ENCODE data around the gene TNIP3.

TNIP3 gene

DNA sequence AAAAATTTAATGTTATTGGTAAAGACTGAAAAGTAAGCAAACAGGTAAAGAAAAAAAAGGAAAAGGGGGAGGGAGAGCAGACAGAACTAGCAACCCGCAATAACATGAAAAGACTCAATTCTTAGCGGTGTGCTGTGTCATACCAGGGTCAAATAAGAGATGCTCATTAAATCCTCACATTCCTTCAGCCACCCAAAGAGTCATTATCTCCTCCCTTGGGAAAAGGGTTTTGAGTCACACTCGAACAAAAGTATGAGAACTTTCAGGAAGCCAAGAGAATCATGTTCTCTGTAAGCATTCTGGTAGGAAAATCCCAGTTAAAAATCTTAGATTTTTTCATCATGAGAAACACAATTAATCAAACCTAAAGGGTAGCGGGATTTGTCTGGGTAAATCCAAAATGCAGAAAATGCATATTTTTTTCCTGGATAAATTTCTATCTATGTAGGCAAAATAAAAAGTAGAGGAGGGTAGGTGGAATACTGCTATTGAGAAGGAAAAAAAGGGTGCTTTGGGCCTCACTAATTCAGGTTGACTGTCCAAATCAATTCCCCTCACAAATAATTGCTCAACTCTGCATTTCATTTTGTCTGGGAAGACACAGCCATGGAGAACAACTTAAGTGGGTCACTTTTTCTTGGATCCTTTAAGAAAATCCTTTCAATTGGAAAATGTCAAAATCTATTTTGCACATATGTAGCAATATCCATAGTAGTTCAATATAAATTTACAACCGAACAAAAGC, 23.2 kb downstream of the TNIP3 start:
- in situ Hi-C loops (cut with HindIII; ENCODE audit: low sequenced_read_pairs), result no loop called here

- in situ Hi-C loops (cut with HindIII; ENCODE audit: low sequenced_read_pairs), result no loop called here
Observed at GRCh38 chr4:121139533-121140222, 24.4 kb downstream of the TNIP3 start.

DNA sequence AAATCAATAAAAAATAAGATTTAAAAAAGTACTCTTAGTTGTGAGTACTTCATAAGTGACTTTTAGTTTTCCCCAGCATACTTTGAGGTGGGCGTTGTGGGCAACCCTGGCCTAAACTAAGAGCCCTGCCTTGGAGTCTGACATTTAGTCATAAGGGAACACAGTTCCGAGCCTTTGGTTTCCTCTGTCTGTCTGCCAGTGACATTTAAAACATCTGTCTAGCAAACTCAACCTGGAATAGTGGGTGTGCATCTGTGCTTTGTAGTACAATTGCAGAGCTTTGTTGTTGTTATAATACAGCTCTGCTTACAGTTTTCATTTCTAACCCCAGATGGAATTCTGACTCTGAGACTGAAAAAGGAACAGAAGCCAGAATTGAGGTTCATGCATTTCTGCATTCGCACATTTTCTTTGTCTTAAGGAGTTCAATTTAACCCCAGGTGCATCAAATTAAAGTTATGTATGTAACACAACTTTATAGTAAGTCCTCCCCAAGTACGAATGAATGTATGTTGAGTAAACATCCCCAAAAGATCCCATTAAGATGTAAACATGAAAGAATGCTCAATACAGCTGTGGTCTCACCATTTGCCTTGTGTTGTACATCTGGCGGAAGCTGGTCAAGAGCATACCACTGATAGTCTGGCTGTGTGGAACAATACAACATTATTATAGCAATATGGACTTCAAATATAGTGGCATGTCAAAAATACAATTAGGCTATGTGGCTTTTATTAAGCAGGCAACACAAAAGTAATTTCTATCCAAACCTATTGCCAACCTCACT, 25.9 kb downstream of the TNIP3 start:
- in situ Hi-C loops (cut with HindIII; ENCODE audit: low sequenced_read_pairs), result no loop called here

DNA sequence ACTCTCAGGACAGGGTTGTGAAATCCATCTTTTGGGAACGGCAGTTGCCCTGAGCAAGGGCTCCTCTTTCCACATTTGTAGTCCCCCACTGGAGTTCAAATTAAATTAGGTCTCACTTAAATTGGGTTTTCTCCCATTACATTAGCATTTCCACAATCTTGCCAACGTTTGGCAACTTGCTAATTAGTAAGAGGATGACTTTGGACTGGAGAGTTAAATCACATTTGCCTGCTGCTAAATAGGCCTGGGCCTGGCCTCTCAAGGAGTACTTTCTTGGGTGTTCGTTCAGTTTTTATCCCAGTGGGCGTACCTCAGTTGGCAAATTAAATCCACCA, 33.8 kb downstream of the TNIP3 start:
- in situ Hi-C loops (cut with HindIII; ENCODE audit: low sequenced_read_pairs), result no loop called here

DNA sequence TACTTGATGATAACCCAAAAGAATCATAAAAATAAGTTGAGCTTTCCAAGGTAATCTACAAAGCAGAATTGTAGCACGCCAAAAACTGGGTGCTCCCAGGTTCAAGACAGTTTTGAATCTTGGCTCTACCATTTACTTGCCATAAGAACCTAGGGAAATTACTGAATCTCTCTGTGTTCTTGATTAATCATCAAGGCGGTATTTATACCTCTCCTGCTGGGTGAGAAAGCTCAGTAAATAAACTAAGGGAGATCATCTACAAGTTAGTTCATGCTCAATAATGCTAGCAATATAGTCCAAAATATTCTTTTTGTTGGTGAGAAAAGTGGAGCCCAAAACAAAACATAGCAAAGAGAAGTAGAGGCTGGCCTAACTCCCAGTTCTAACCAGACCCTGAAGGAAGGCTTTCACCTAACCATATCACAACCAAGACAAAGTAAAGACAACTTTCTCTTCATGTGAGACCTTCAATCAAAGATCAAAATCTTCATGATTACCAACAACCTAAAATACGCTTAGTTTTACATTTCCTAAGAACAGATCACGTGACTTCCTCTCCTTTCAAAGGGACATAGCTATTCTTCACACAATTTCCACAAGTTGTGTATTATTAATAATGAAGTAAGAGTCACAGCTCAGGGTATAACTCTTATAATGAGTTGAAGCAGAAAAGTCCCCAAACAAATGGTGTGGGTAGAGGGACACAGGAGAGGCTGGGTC, 34.4 kb downstream of the TNIP3 start:
- in situ Hi-C loops (cut with HindIII; ENCODE audit: low sequenced_read_pairs), result no loop called here

DNA sequence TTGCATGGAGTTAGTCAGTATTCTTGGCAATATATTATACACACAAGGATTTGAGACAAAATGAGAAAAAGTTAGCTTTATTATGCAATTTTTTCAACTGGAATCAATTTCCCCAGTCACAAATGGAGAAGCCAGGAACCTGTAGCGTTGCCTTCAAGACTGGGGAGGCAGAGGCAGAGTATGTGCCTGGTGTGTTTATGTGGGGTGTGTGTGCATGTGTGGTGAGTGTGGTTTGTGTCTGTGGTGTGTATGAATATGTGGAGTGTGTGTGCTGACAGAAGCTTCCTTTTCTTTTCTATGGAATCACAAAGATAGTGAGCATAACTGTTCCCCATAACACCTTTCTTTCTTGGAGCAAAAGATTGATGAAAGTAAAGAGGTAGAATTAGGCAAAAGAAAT, 37.0 kb downstream of the TNIP3 start:
- in situ Hi-C loops (cut with HindIII; ENCODE audit: low sequenced_read_pairs), result no loop called here

- in situ Hi-C loops (cut with HindIII; ENCODE audit: low sequenced_read_pairs), result no loop called here
Observed at GRCh38 chr4:121126449-121127006, 37.6 kb downstream of the TNIP3 start.

DNA sequence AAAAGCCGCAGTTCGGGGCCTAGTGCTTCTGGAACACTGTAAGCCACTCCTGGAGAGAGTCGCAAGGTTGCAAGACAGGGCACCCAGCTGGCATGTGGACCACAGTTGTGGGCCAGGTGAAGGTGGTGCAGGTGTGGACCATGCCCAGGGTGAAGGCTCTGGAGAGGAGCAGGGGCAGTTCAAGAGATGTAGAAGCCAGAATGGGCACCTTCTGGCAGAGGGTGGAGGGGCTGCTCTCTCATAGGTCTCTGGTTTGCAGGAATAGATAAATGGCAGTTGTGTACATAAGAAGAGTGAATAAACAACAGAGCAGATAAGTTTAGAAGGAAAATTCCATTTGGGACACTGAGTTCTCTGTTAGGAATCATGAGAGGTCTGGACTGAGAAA, 38.6 kb downstream of the TNIP3 start:
- in situ Hi-C loops (cut with HindIII; ENCODE audit: low sequenced_read_pairs), result no loop called here

DNA sequence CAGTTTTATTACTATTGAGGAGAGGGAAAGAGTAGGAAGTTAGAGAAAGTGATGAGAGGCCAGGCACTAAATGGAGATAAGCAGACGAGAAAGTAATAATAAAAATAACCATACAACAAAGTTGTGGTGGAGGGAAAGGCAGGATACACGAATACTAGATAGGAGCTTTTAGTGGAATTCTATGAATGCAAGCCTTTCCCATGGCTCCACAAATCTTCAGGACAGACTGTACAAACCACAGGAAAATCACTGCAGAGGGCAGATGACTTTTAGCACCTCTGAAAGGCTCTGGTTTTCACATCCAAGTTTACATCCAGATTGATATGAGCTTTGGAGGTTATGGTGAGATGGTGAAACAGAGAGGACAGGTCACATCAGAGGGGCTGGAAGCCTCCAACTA, 41.5 kb downstream of the TNIP3 start:
- in situ Hi-C loops (cut with HindIII; ENCODE audit: low sequenced_read_pairs), result no loop called here

- in situ Hi-C loops (cut with HindIII; ENCODE audit: low sequenced_read_pairs), result no loop called here
Observed at GRCh38 chr4:121119715-121120114, 44.4 kb downstream of the TNIP3 start.

DNA sequence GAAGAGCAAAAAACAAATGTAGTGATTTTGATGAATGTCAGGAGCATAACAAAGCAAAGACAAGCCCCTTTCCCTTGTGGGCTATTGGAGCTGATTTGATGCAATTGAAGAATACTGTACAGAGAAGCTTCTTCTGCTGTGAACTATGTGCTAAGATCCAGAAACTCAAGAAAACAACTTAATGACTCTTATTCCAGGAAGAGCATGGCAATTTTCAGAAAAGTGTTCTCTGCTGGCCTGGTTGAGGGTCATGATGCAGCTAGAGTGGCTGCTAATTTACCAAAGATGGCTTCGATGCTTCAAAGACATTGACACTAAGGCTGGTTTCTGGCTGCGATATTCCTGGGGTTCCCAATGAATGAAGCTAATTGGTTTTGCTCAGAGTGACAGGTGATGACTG, 45.8 kb downstream of the TNIP3 start:
- in situ Hi-C loops (cut with HindIII; ENCODE audit: low sequenced_read_pairs), result no loop called here

DNA sequence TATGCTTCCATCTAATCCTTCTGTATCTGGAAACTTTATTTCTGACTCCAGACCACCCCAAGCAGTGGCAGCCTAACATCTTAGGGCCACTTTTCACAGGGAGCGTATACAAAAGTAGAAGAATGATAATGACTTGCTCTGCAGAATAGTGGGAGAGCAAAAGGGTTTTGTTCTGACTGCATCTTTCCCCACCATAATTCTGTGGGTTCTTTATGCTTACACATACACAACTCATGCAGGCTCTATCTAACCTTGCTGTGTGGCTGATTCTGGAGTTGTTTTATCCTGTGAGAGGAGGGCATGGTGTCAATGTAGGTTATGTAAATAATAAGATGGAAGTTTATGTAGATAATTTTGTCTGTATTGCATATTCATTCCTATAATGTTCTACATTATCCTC, 49.4 kb downstream of the TNIP3 start:
- in situ Hi-C loops (cut with HindIII; ENCODE audit: low sequenced_read_pairs), result no loop called here

- in situ Hi-C loops (cut with HindIII; ENCODE audit: low sequenced_read_pairs), result no loop called here
Observed at GRCh38 chr4:121112530-121112929, 51.6 kb downstream of the TNIP3 start.

DNA sequence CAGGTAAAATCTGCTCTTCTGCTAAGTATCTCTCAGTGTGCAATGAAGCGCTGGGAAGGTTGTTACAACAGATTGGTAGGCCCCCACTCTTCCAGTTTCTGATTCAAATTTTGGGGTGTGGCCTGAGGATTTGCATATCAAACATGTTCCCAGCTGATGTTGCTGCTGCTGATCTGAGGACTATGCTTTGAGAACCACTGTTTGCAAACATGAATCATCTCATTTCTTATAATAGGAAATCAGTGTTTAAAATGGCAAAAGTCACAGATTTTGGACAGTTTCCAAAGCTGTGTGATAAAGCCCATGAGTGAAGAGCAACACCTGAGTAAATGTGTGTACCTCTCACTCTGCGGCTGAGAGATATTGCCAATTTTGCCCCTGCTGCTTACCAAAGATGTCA, 55.6 kb downstream of the TNIP3 start:
- in situ Hi-C loops (cut with HindIII; ENCODE audit: low sequenced_read_pairs), result no loop called here

- in situ Hi-C loops (cut with HindIII; ENCODE audit: low sequenced_read_pairs), result no loop called here
Observed at GRCh38 chr4:121107507-121107906, 56.6 kb downstream of the TNIP3 start.

DNA sequence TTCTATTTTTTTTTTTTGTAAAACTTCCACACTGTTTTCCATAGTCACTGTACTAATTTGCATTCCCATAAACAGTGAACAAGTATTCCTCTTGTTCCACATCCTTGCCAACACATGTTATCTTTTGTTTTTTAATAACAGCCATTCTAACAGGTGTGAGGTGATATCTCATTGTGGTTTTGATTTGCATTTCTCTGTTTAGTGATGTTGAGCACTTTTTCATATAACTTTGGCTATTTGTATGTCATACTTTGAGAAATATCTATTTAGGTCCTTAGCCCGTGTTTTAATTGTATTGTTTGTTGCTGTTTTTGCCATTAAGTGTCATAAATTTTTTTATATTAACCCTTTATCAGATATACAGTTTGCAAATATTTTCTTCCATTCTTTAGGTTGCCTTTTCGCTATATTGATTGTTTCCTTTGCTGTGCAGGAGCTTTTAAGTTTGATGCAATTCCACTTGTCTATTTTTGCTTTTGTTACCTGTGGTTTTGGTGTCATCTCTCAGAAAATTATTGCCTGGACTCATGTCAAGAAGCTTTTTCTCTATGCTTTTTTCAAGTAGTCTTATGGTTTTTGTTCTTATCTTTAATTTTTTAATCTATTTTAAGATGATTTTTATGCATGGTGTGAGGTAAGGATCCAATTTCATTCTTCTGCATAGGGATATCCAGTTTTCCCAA, 63.9 kb downstream of the TNIP3 start:
- in situ Hi-C loops (cut with HindIII; ENCODE audit: low sequenced_read_pairs), result no loop called here

- in situ Hi-C loops (cut with HindIII; ENCODE audit: low sequenced_read_pairs), result no loop called here
Observed at GRCh38 chr4:121098266-121098665, 65.9 kb downstream of the TNIP3 start.

- in situ Hi-C loops (cut with HindIII; ENCODE audit: low sequenced_read_pairs), result no loop called here
Observed at GRCh38 chr4:121096629-121097028, 67.5 kb downstream of the TNIP3 start.

DNA sequence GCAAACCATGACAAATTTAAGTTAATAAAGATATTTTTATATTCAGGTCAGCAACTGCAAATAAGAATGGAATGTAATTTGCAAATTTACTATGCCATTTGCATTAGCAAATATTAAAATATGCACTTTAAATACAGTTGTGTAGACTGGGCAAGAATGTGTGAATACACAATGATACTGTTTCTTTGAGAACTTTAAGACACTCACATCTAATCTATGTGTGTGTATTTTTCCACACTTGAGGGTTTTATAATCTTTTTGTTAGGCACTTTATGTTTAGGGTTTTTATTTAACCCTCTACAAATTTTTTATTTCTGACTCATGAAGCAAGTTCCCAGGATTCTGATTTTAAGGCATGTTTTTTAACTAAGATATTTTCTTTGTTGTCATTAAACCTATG, 67.9 kb downstream of the TNIP3 start:
- in situ Hi-C loops (cut with HindIII; ENCODE audit: low sequenced_read_pairs), result no loop called here

- in situ Hi-C loops (cut with HindIII; ENCODE audit: low sequenced_read_pairs), result no loop called here
Observed at GRCh38 chr4:121094297-121094966, 69.7 kb downstream of the TNIP3 start.
